OCI-LY7 (cell line): ENCODE measurements around the gene FBXL22. TPM values are rescaled to one million over a fixed set of nuclear protein-coding genes. Genes with fewer than 3 reads are reported as not detected.

ENCODE experiments used
- BruUV-seq: library from RNA; stranded (reverse); fragments of 400-500 nt; replicated peaks from 2 replicates; lab custom pipeline; 2021; lab: Mats Ljungman, UMichigan
- CTCF ChIA-PET: fragments of 300-600 bp; sonication (Branson Sonifier 250); formaldehyde crosslinking; loops from one replicate; lab custom pipeline; 2022; ENCODE audit warnings: antibody characterized with exemption; ENCODE audit not compliant: unreplicated experiment; lab: Charles Lee
- POLR2A ChIA-PET: fragments of 300-600 bp; sonication (Branson Sonifier 250); formaldehyde crosslinking; loops from one replicate; lab custom pipeline; 2022; ENCODE audit warnings: antibody characterized with exemption; lab: Charles Lee
- DNase-seq: peaks from one replicate; pipeline ENCODE4 v3.0.0-alpha.2; 2015; ENCODE audit warnings: low spot score
- H2AFZ ChIP-seq: fragments of 200-600 bp; sonication (generic), shearing (Covaris generic); 2 replicates; pipeline ENCODE4 v1.6.1; 2014; ENCODE audit warnings: mild to moderate bottlenecking, antibody characterized with exemption, low read length, moderate library complexity
- H3K27ac ChIP-seq: fragments of 200-600 bp; sonication (generic); 2 replicates; pipeline ENCODE4 v1.5.1; 2014; ENCODE audit warnings: mixed run types, low read depth, mild to moderate bottlenecking, moderate library complexity, low read length, inconsistent platforms; ENCODE audit not compliant: poor library complexity, severe bottlenecking
- H3K36me3 ChIP-seq: fragments of 200-600 bp; sonication (generic); 2 replicates; pipeline ENCODE4 v1.6.1; 2014; ENCODE audit warnings: mild to moderate bottlenecking, antibody characterized with exemption, low read length, moderate library complexity, mixed read lengths; ENCODE audit not compliant: insufficient read depth
- H3K4me1 ChIP-seq: fragments of 200-600 bp; sonication (generic); 2 replicates; pipeline ENCODE4 v1.5.1; 2014; ENCODE audit warnings: mild to moderate bottlenecking, low read length; ENCODE audit not compliant: insufficient read depth, poor library complexity, severe bottlenecking
- H3K4me2 ChIP-seq: fragments of 200-600 bp; sonication (generic); 2 replicates; pipeline ENCODE4 v1.6.1; 2014; ENCODE audit warnings: mild to moderate bottlenecking, low read length
- H3K4me3 ChIP-seq: fragments of 200-600 bp; sonication (generic); 2 replicates; pipeline ENCODE4 v1.5.1; 2014; ENCODE audit warnings: mild to moderate bottlenecking, low read depth, low read length; ENCODE audit not compliant: poor library complexity, severe bottlenecking
- H3K79me2 ChIP-seq: fragments of 200-600 bp; sonication (generic); 2 replicates; pipeline ENCODE4 v1.6.1; 2016; ENCODE audit warnings: low read depth, mild to moderate bottlenecking, low read length, moderate library complexity, mixed read lengths; ENCODE audit not compliant: insufficient read depth
- H3K9me2 ChIP-seq: fragments of 200-600 bp; sonication (generic); 2 replicates; pipeline ENCODE4 v1.6.1; 2016; ENCODE audit warnings: mild to moderate bottlenecking, low read length, mixed read lengths; ENCODE audit not compliant: insufficient read depth
- H3K9me3 ChIP-seq: fragments of 200-600 bp; sonication (generic); 2 replicates; pipeline ENCODE4 v1.6.1; 2014; ENCODE audit warnings: mild to moderate bottlenecking, mixed run types, low read length, mixed read lengths
- H4K20me1 ChIP-seq: fragments of 200-600 bp; sonication (generic); 2 replicates; pipeline ENCODE4 v1.6.1; 2014; ENCODE audit warnings: mild to moderate bottlenecking, antibody characterized with exemption, low read length, moderate library complexity, mixed read lengths; ENCODE audit not compliant: insufficient read depth
- EZH2phosphoT487 ChIP-seq: fragments of 200-600 bp; sonication (generic); IDR thresholded peaks from 2 replicates; pipeline ENCODE4 v1.6.1; 2018; ENCODE audit warnings: low read depth, borderline replicate concordance, mild to moderate bottlenecking, mixed run types, antibody characterized with exemption, low read length, moderate library complexity, mixed read lengths
- intact Hi-C: fragments of 100-400 bp; cut with micrococcal nuclease; formaldehyde crosslinking; loops from one replicate; pipeline ENCODE4 v1.10.0; 2022; ENCODE audit not compliant: unreplicated experiment
- total RNA-seq, 2 experiments: library from RNA; depleted of rRNA in 1 of 2; stranded (reverse); fragments of >200 nt in 1 of 2; shearing (Covaris generic) in 1 of 2; gene quantifications; 2 replicates each; pipeline ENCODE4 v1.2.3, GENCODE V29; 2014 to 2022
- TF ChIP-seq, protein P1 (sequence below): fragments of 200-600 bp; sonication (generic); conservative IDR thresholded peaks from 2 replicates; pipeline ENCODE4 v1.5.1; 2014; ENCODE audit warnings: mild to moderate bottlenecking, antibody characterized with exemption, low read length, moderate library complexity, mixed read lengths

The FBXL22 gene
- total RNA-seq, 2 experiments from 2014 or later: 0.19 TPM; not detected in 1

DNA sequence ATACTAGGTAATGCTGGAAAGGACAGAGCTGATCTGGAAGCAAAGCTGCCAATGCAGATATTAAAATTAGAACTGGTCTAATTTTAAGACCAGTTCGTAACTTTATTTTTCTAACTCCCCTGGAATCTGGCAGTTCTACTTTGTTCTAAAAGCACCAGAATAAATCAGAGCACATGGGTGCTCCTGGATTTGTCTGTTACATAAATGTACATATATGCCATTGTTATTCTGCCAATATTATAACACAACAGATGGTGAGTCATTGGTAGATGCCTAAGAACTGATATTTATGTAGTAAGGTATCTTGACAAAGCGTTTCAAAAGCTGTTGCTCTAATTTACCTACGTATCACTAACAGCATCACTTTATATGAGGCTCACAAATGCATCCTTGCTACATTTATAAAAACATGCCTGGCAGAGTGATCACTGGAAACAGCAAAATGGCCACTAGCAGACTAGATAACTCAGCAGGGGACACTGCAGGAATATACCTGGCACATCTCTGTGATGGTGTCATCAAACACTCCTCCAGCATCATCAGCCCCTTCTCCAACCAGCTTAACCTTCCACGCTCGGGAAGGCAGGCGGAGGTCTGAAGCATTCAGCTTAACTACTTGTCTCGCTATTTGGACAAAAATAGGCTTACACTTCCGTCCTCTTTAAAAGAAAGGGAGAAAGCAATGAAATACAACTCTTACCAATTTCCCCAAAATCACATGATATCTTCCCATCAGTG, 26.2 kb downstream of the FBXL22 start:
- Histone ChIP-seq H2AFZ (no peak overlapping the region), H3K4me1 (peaks cover 8% of the 10 kb centered on the region), H4K20me1 (no peaks in the 10 kb centered on the region), H3K79me2 (no peaks in the 10 kb centered on the region), H3K4me3 (no peak overlapping the region), H3K9me2 (no peaks in the 10 kb centered on the region), H3K9me3 (no peaks in the 10 kb centered on the region), H3K27ac (no peak overlapping the region), H3K36me3 (peaks cover 63% of the 10 kb centered on the region), H3K4me2 (no peak overlapping the region)
- intact Hi-C loops: no loop called here
- ChIA-PET CTCF (no interaction called here), POLR2A (interaction anchor here (0.6 to 1.1 kb wide), 3 partner anchors 21 to 309 kb away, joined by 3 read pairs; no protein-coding TSS in a partner anchor)
- DNase-seq: no peak
- TF ChIP-seq EZH2phosphoT487: no peak
- no TSS peak for BruUV-seq

DNA sequence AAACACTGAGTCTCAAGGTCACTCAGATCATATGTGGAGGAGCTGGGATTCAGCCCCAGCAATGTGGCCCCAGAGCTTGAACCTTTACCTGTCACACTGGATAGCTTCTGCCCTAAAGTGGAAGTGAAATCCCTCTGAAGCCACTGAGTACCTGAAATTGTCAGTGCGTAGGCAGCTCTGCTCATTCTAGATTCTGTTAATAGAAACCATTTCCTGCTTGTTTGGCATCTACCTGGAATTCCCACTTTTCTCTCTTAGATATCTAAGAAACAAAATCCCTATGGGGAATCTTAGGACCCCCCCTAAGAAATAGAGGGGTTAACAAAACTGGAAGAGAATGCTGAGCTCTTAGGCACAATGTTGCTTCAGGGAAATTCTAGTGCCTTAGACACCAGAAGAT, 29.8 kb downstream of the FBXL22 start:
- H3K4me3 ChIP-seq: no peak overlapping the region
- ChIA-PET POLR2A (no interaction called here), CTCF (no interaction called here)
- H3K9me2 ChIP-seq: no peaks in the 10 kb centered on the region
- intact Hi-C loops: no loop called here
- no TSS peak for BruUV-seq
- TF ChIP-seq, protein P1, sequence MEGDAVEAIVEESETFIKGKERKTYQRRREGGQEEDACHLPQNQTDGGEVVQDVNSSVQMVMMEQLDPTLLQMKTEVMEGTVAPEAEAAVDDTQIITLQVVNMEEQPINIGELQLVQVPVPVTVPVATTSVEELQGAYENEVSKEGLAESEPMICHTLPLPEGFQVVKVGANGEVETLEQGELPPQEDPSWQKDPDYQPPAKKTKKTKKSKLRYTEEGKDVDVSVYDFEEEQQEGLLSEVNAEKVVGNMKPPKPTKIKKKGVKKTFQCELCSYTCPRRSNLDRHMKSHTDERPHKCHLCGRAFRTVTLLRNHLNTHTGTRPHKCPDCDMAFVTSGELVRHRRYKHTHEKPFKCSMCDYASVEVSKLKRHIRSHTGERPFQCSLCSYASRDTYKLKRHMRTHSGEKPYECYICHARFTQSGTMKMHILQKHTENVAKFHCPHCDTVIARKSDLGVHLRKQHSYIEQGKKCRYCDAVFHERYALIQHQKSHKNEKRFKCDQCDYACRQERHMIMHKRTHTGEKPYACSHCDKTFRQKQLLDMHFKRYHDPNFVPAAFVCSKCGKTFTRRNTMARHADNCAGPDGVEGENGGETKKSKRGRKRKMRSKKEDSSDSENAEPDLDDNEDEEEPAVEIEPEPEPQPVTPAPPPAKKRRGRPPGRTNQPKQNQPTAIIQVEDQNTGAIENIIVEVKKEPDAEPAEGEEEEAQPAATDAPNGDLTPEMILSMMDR: no peak
- peaks cover 91% of the 10 kb centered on the region for H3K36me3 ChIP-seq
- DNase-seq: no peak
- H3K4me2 ChIP-seq: no peak overlapping the region
- H3K27ac ChIP-seq: peak overlapping the region; percentile 2
- peaks cover 8% of the 10 kb centered on the region for H3K4me1 ChIP-seq
- H3K79me2 ChIP-seq: no peaks in the 10 kb centered on the region
- no peak overlapping the region for H2AFZ ChIP-seq
- no peaks in the 10 kb centered on the region for H4K20me1 ChIP-seq
- H3K9me3 ChIP-seq: no peaks in the 10 kb centered on the region

DNA sequence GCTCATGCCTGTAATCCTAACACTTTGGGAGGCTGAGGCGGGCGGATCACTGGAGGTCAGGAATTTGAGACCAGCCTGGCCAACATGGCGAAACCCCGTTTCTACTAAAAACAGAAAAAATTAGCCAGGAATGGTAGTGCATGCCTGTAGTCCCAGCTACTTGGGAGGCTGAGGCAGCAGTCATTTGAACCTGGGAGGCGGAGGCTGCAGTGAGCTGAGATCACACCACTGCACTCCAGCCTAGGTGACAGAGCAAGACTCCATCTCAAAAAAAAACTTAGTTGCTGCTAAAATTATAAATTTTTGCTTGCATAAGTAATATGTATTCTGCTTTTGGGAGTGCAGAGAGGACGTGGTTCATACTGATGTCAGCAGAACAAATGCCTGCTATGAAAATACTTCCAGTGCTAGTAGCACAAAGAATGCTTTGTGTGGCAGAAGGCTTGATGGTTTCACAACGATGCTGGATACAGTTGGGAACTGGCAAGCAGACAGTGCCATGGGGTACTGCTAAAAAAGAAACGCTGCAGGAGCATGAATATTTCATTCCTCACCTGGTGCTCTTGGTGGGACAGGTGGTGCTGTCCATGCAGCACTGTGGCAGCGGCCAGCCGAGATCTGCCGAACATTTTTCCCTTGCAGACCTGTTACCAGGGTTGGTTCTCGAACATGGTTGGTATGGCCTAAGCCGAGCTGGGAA, 31.1 kb downstream of the FBXL22 start:
- ChIA-PET CTCF (no interaction called here), POLR2A (no interaction called here)
- Histone ChIP-seq H3K79me2 (no peaks in the 10 kb centered on the region), H2AFZ (no peak overlapping the region), H3K4me2 (no peak overlapping the region), H3K9me2 (no peaks in the 10 kb centered on the region), H3K4me1 (peaks cover 12% of the 10 kb centered on the region), H3K27ac (no peak overlapping the region), H3K4me3 (no peak overlapping the region), H4K20me1 (no peaks in the 10 kb centered on the region), H3K9me3 (no peaks in the 10 kb centered on the region), H3K36me3 (peaks cover 91% of the 10 kb centered on the region)
- BruUV-seq: no TSS peak
- intact Hi-C loops: no loop called here
- TF ChIP-seq EZH2phosphoT487: no peak
- TF ChIP-seq, protein P1: no peak
- DNase-seq: no peak
